Hepatocyte (in vitro differentiated cells): ENCODE data around the gene RBFOX2. TPM values are rescaled to one million over a fixed set of nuclear protein-coding genes. Genes with fewer than 3 reads are reported as not detected.
A peak's percentile ranks its signal among the peaks of the same experiment; 100 is the strongest.

ENCODE experiments used
- DNase-seq: peaks from one replicate; pipeline ENCODE4 v3.0.0-alpha.2; 2016; ENCODE audit warnings: low spot score
- H2AFZ ChIP-seq: fragments of 200-600 bp; sonication (generic); 2 replicates; pipeline ENCODE4 v1.6.0; 2016; ENCODE audit warnings: antibody characterized with exemption, mild to moderate bottlenecking
- H3K27ac ChIP-seq: fragments of 200-600 bp; sonication (generic); 2 replicates; pipeline ENCODE4 v1.5.1; 2016; ENCODE audit warnings: mild to moderate bottlenecking
- H3K27me3 ChIP-seq: fragments of 200-600 bp; sonication (generic); 2 replicates; pipeline ENCODE4 v1.6.1; 2016
- H3K36me3 ChIP-seq: fragments of 200-600 bp; sonication (generic); replicated peaks from 2 replicates; pipeline ENCODE4 v1.5.1; 2016; ENCODE audit warnings: low read depth; ENCODE audit not compliant: insufficient read depth
- H3K4me1 ChIP-seq: fragments of 200-600 bp; sonication (generic); 2 replicates; pipeline ENCODE4 v1.5.1; 2016; ENCODE audit warnings: mild to moderate bottlenecking, moderate library complexity; ENCODE audit not compliant: insufficient read depth
- H3K4me2 ChIP-seq: fragments of 200-600 bp; sonication (generic); 2 replicates; pipeline ENCODE4 v1.6.0; 2016
- H3K4me3 ChIP-seq: fragments of 200-600 bp; sonication (generic); 2 replicates; pipeline ENCODE4 v1.5.1; 2016; ENCODE audit warnings: mild to moderate bottlenecking
- H3K79me2 ChIP-seq: fragments of 200-600 bp; sonication (generic); 2 replicates; pipeline ENCODE4 v1.6.0; 2017; ENCODE audit warnings: mild to moderate bottlenecking
- H3K9me2 ChIP-seq: fragments of 200-600 bp; sonication (generic); replicated peaks from 2 replicates; pipeline ENCODE4 v1.6.0; 2017; ENCODE audit warnings: mild to moderate bottlenecking; ENCODE audit not compliant: insufficient read depth
- H3K9me3 ChIP-seq: fragments of 200-600 bp; sonication (generic); 2 replicates; pipeline ENCODE4 v1.5.1; 2016; ENCODE audit warnings: low read depth, mild to moderate bottlenecking
- H4K20me1 ChIP-seq: fragments of 200-600 bp; sonication (generic); 2 replicates; pipeline ENCODE4 v1.6.0; 2016; ENCODE audit warnings: mild to moderate bottlenecking; ENCODE audit not compliant: insufficient read depth, poor library complexity, severe bottlenecking
- CTCF ChIP-seq: fragments of 200-600 bp; sonication (generic); IDR thresholded peaks from 2 replicates; pipeline ENCODE4 v1.5.1; 2016; ENCODE audit warnings: antibody characterized with exemption, mild to moderate bottlenecking; ENCODE audit not compliant: poor library complexity
- EZH2 ChIP-seq: fragments of 200-600 bp; sonication (generic); IDR thresholded peaks from 2 replicates; pipeline ENCODE4 v1.6.1; 2016; ENCODE audit warnings: antibody characterized with exemption, mild to moderate bottlenecking, borderline replicate concordance
- EZH2phosphoT487 ChIP-seq: fragments of 200-600 bp; sonication (generic); IDR thresholded peaks from one replicate; pipeline ENCODE4 v1.6.1; 2018; ENCODE audit warnings: antibody characterized with exemption, mild to moderate bottlenecking, low read depth, moderate library complexity; ENCODE audit not compliant: unreplicated experiment, severe bottlenecking
- WGBS: methylation state at CpG from one replicate; pipeline ENCODE4 v1.1.6; 2016; ENCODE audit warnings: low lambda C conversion rate; ENCODE audit errors: missing lambda C conversion rate; 5-methylcytosine and 5-hydroxymethylcytosine counted together
- polyA plus RNA-seq: library from polyadenylated mRNA; unstranded; fragments of >200 nt; fragmentation: Nextera tagmentation; extraction: Ambion mirVana; gene quantifications from 2 replicates; pipeline ENCODE4 v1.2.1, GENCODE V29; 2016
- total RNA-seq: library from RNA; depleted of rRNA; stranded (reverse); fragments of >200 nt; gene quantifications from 2 replicates; pipeline ENCODE4 v1.2.3, GENCODE V29; 2014

The RBFOX2 gene
- total and polyA plus RNA-seq, 2 experiments from 2014 or later = 76.7 to 133 TPM

- no peak for TF ChIP-seq EZH2phosphoT487
- no peak for TF ChIP-seq EZH2
- TF ChIP-seq CTCF = no peak
- Histone ChIP-seq H4K20me1 (peaks cover 38% of the 10 kb centered on the region), H3K4me1 (peaks cover 47% of the 10 kb centered on the region), H3K27me3 (no peaks in the 10 kb centered on the region), H3K79me2 (peaks cover 99% of the 10 kb centered on the region), H3K9me2 (no peaks in the 10 kb centered on the region), H3K4me2 (peak overlapping the region; percentile 35), H3K4me3 (no peak overlapping the region), H3K9me3 (no peaks in the 10 kb centered on the region), H2AFZ (no peak overlapping the region), H3K36me3 (no peaks in the 10 kb centered on the region), H3K27ac (no peak overlapping the region)
- DNase-seq = no peak
- 76% methylated on average over 4 of the region's 4 CpGs for WGBS
These were observed 13.3 kb downstream of the RBFOX2 start for GRCh38 chr22:36015155-36015810.

- H3K4me1 ChIP-seq = peaks cover 54% of the 10 kb centered on the region
These were observed 14.0 kb downstream of the RBFOX2 start for GRCh38 chr22:36014546-36015074.

GRCh38 chr22:36012332-36012731 is 16.3 kb downstream of the RBFOX2 start:
- H3K9me3 ChIP-seq = no peaks in the 10 kb centered on the region
- H3K27me3 ChIP-seq = no peaks in the 10 kb centered on the region
- peaks cover 66% of the 10 kb centered on the region for H3K4me1 ChIP-seq
- no peak overlapping the region for H3K27ac ChIP-seq
- no peaks in the 10 kb centered on the region for H3K9me2 ChIP-seq
- H2AFZ ChIP-seq = no peak overlapping the region
- no peaks in the 10 kb centered on the region for H3K36me3 ChIP-seq
- WGBS = 87% methylated on average over 4 of the region's 4 CpGs
- H3K4me3 ChIP-seq = no peak overlapping the region
- no peak for DNase-seq
- peaks cover 36% of the 10 kb centered on the region for H4K20me1 ChIP-seq
- H3K79me2 ChIP-seq = peaks cover 100% of the 10 kb centered on the region
- no peak overlapping the region for H3K4me2 ChIP-seq
- no peak for TF ChIP-seq CTCF
- TF ChIP-seq EZH2phosphoT487 = no peak
- no peak for TF ChIP-seq EZH2

More at GRCh38 chr22:36014546-36015074, 14.0 kb downstream of the RBFOX2 start:
- H3K36me3 ChIP-seq = no peaks in the 10 kb centered on the region
- no peak overlapping the region for H3K4me2 ChIP-seq
- WGBS = 75% methylated on average over 4 of the region's 4 CpGs
- H2AFZ ChIP-seq = no peak overlapping the region
- no peaks in the 10 kb centered on the region for H3K9me3 ChIP-seq
- no peak for DNase-seq
- no peak overlapping the region for H3K27ac ChIP-seq
- TF ChIP-seq CTCF (no peak), EZH2phosphoT487 (no peak), EZH2 (no peak)
- H3K4me3 ChIP-seq = no peak overlapping the region
- no peaks in the 10 kb centered on the region for H3K9me2 ChIP-seq
- peaks cover 100% of the 10 kb centered on the region for H3K79me2 ChIP-seq
- H3K27me3 ChIP-seq = no peaks in the 10 kb centered on the region
- peaks cover 39% of the 10 kb centered on the region for H4K20me1 ChIP-seq
